ENCODE measurements around the gene ULBP1.
"Not testable (repeated sequence)": the region's sequence is repeated elsewhere in the genome, so short reads cannot be mapped to it uniquely, and the experiment has no call there.

The ULBP1 gene

GRCh38 chr6:149934249-149935156, 29.2 kb upstream of the ULBP1 start:
- DNase-seq = peak; percentile 73

DNA sequence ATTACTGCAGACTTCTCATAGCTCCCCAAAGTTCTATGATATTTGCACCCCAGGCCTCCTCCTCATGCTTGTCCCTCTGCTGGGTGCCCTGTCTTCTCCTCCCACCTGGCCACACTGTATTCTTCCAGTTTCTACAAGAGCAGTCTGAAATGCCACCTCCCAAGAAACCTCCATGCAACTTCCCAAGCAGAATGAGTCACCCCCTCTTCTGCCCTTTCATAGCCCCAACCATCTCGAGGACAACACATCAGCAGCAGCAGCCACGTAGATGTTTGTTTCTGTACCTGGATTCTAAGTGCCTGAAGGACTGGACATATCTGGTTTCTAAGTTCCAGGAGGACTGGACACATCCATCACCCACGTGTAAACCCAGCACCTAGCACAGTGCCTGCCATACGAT, 28.5 kb upstream of the ULBP1 start:
- DNase-seq = no peak

DNA sequence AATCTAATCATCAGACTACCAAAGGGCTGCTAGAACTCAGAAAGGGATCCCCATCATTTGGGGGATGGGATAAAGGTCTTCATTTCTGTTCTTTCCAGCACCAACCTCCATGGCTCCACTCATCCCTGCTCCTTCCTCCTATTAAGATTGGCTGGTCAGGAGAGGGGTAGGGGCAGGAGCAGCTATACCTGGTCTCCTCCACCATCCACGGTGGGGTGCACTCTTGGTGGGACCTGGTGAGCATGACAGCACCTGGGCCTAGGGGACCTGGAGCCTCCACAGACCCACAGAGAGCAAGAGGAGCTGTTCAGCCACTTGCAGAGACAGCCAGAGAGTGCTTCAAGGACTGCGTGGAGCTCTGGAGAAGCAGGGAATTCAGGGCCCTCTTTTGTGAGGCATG, 28.1 kb upstream of the ULBP1 start:
- DNase-seq = no peak

DNA sequence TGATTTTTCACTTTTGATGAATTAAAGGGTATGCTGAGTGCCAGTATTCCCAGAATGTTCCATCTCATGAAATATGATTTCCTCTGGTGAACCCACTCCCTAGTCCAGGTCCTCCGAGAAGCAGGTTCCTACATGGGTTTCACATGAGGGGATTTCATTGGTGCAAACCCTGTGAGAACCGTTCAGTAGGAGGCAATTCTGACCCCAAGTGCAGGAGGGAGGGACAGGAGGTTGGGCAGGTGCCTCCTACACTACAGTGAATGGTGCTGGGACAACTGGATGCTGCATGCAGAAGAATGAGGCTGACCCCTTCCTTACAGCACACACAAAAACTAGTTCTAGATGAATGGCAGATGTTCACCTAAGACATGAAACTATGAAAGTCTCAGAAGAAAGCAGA, 27.0 kb upstream of the ULBP1 start:
- no peak for DNase-seq

GRCh38 chr6:149938013-149938570, 25.7 kb upstream of the ULBP1 start:
- not testable (repeated sequence) for DNase-seq

DNA sequence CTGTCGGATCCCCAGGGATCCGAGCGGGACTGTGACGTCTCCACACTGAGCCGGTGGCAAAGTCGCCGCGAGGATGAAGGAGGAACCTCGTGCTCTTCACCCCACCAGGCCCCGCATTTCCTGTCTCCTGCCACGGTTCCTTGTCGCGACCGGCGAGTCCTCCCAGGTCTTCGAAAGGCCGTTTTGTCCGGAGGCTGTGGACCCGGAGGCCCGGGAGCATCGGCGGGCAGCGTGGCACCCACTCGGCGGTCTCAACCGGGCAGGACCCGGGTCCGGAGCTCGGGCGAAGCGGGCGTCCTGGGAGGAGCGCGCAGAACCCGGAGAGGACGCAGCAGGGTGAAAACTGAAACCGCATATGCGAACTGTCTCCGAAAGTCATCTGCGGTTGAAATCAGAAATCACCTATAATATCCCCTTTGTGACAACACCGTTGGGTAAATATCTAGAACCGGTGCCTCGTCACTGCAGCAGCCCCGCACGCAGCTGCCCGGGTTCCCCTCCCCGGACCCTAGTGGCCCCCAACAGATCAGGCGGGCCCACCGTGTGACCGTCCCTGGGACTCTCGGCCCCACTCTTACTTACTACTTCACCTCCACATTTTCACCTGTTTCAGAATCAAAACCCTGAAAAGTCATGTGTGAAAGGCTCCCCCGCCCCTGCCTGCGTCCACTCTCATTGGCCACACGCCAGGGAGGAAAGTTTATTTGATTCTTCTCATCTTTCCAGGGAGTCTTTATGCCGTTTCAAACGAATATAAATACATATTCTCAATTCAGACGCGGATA, 25.0 kb upstream of the ULBP1 start:
- DNase-seq = no peak

DNA sequence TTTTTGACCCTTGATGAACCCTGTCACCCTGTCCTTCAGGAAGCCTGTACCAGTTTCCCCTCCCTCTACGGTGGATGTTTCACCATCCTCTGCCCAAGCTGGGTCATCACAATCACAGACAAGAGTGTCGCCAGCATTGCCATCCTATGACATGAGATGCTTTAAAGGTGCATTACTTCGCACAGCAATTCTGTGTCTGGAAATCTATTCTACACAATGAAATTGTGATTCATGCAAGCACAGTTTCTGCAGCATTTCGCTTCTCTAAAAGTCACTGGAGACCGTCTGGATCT, 24.4 kb upstream of the ULBP1 start:
- no peak for DNase-seq

DNA sequence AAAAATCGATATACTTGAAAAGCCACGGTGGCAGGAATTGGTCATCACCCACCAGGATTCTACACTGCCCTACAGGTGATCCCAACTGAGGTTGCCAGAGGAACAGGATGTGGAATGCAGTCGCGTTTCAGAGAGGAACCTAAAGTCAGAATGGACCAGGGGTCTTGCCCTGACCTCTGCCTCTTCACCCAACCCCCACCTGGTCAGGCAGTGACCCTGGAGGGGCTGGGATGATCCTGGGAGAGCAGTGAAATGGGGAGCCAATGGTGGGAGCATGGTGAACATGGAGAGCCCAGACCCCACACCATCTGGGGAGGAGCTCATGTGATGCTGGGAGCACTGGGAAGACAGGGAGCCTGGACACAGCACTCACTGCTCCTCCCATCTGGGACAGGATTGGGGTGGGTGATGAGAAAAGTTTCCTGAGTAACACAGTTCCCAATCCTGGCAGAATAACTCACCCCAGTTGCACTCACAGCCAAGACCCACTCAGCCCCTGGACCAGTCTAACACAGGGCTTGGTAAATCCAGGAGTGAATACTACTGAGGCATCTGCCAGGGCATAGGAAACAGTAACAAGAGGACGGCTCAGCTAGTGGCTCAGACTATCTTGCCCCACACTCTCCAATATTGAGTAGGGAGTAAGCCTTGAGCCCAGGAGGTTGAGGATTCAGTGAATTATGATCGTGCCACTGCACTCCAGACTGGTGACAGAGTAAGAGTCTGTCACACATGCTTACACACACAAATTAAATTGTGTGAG, 23.7 kb upstream of the ULBP1 start:
- DNase-seq = no peak

- no peak for DNase-seq
Measured at GRCh38 chr6:149940672-149940982, 23.1 kb upstream of the ULBP1 start.

DNA sequence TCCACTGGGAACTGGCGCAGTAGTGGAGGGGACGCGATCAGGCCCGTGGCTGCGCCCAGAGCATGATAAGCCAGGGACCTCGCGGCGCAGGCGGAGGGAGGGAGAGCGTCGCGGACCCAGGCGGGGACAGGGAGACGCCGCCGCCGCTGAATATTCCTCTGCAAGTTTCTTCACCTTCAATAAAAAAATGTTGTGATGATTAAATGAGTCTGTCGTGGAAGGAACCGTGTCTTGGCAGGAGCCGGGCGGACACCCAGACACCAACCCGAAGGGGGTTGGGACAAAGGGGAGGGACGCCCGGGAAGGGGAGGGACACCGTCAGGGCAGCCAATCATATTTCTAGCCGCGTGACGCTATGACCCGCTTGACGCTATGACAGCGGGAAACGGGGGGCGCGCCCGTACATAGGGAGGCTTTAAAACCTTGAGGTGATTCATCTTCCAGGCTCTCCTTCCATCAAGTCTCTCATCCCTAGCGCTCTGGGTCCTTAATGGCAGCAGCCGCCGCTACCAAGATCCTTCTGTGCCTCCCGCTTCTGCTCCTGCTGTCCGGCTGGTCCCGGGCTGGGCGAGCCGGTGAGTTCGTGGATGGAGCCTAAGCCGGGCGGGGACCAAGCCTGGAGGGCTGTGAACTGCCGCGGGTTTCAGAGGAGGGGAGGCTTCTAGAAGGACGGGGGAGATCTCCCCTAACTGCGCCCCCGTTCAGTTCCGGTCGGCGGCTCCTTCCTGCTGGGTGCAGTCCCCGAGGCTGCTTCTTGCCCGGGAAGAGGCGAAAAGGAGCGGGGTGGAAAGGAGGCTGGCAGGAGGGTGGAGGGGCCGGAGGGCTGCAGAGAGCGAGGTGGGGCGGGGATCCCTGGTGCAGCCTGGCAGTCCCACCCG, 21.9 kb upstream of the ULBP1 start, which contains the start of gene ULBP2:
ULBP2 (plus strand) TSS at position 432 of the 878 bp plus-strand sequence; CDS start at position 491, 59 bp downstream.
- peak; percentile 98 for DNase-seq

GRCh38 chr6:149942461-149942829, 21.3 kb upstream of the ULBP1 start:
- no peak for DNase-seq

GRCh38 chr6:149943321-149943720, 20.4 kb upstream of the ULBP1 start:
- not testable (repeated sequence) for DNase-seq

GRCh38 chr6:149945276-149945675, 18.5 kb upstream of the ULBP1 start:
- not testable (repeated sequence) for DNase-seq

- DNase-seq = not testable (repeated sequence)
Measured at GRCh38 chr6:149946631-149947030, 17.1 kb upstream of the ULBP1 start.

GRCh38 chr6:149947533-149947932, 16.2 kb upstream of the ULBP1 start:
- DNase-seq = not testable (repeated sequence)

- no peak for DNase-seq
Measured at GRCh38 chr6:149948011-149948410, 15.7 kb upstream of the ULBP1 start.

DNA sequence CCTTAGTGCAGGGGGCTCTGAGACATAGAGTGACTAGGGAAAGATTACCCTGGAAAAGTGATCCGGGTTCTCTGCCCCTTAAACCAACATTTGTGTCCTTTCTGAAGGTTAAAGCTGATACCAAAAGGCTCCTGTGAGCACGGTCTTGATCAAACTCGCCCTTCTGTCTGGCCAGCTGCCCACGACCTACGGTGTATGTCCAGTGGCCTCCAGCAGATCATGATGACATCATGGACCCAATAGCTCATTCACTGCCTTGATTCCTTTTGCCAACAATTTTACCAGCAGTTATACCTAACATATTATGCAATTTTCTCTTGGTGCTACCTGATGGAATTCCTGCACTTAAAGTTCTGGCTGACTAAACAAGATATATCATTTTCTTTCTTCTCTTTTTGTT, 15.1 kb upstream of the ULBP1 start:
- no peak for DNase-seq

- no peak for DNase-seq
Measured at GRCh38 chr6:149950423-149950822, 13.3 kb upstream of the ULBP1 start.

DNA sequence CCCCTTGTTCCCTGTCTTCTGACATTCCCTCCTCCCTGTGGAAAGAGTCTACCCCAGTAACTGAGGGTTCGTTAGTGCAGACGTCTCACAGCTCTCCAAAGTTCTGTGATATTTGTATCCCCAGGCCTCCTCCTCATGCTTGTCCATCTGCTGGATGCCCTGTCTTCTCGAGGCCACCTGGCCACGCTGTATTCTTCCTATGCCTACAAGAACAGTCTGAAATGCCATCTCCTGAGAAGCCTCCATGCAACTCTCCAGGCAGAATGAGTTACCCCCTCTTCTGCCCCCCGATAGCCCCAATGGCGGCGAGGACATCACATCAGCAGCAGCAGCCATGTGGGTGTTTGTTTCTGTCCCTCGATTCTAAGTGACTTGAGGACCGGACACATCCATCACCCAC, 12.6 kb upstream of the ULBP1 start:
- DNase-seq = no peak

- no peak for DNase-seq
Measured at GRCh38 chr6:149951626-149952025, 12.1 kb upstream of the ULBP1 start.

DNA sequence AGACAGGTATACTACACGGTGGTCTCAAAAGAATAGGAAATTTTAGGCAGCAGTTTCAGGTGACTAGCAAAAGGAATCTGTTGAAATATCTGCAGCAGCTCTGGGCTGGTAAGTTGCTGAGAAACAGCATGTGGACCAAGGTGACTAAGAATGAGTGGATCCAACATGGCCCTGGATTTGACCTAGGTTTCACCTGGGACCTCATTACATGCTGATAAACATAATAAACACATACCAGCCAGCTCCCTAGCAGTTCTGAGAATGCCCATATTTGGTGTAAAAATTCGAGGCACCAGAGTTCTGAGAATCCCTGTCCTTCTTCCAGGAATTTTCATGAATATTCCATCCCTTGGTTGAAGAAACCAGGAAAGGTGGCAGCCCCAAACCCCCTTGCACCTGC, 10.4 kb upstream of the ULBP1 start:
- not testable (repeated sequence) for DNase-seq

DNA sequence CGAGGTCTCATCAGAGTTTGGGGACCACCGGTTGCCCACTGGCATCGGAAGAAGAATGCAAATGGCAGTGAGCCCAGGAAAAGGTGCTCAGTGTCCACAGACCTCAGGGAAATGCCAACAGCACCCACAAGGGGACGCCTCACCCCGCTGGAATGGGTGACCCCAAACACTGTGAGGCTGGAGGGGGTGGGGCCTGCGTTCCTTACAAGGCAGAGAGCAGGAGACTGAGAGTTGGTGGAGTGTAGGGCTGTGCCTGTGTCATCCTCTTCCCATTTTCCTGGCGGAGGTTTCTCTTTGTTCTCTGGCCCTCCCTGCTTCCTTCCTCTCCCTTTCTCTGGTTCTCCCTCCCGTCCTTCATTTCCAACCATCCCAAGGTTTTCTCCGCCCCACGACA, 9.8 kb upstream of the ULBP1 start:
- DNase-seq = not testable (repeated sequence)

All from fibroblast of skin of right biceps (primary cell).